ENCODE results near the gene ZSCAN20. TPM values are rescaled to one million over a fixed set of nuclear protein-coding genes. Genes with fewer than 3 reads are reported as not detected.

The ZSCAN20 gene
- total and polyA plus RNA-seq, 5 donors from 2014 or later = 0.17 to 0.94 (median 0.35) TPM; not detected in 2

GRCh38 chr1:33446590-33446989 is 25.9 kb upstream of the ZSCAN20 start:
- peaks cover 0 to 3% (median 0%) of the 10 kb centered on the region in 7 donors for H3K9me3 Mint-ChIP-seq
- no peak overlapping the region for H3K4me3 Mint-ChIP-seq
- no peak overlapping the region for H3K27ac Mint-ChIP-seq
- Histone ChIP-seq H3K4me1 (ENCODE audit: control insufficient read depth, insufficient read depth, low read length, poor library complexity, severe bottlenecking) (no peaks in the 10 kb centered on the region), H3K36me3 (ENCODE audit: control insufficient read depth, insufficient read depth, low read length) (no peaks in the 10 kb centered on the region), H3K27me3 (ENCODE audit: control insufficient read depth, insufficient read depth, low read length) (peaks cover 26% of the 10 kb centered on the region), H3K27ac (ENCODE audit: insufficient read depth, low read length, poor library complexity, severe bottlenecking) (no peak overlapping the region), H3K9me3 (ENCODE audit: control insufficient read depth in 2 of 2, low read length in 2 of 2) (no peaks in the 10 kb centered on the region), H3K4me3 (ENCODE audit: low read depth, low read length) (no peak overlapping the region)
- H3K36me3 Mint-ChIP-seq = peaks cover 4% of the 10 kb centered on the region
- DNase-seq (peak in 1 of 3 donors; percentile 28), ATAC-seq (ENCODE audit: low read depth in 2 of 2) (no peak)
- H3K4me1 Mint-ChIP-seq = peaks cover 0 to 4% (median 0%) of the 10 kb centered on the region in 4 donors
- peaks cover 43% of the 10 kb centered on the region for H3K27me3 Mint-ChIP-seq

GRCh38 chr1:33454646-33455282 is 17.7 kb upstream of the ZSCAN20 start:
- Mint-ChIP-seq H3K36me3 (no peaks in the 10 kb centered on the region), H3K27ac (peak overlapping the region in 1 of 3 donors; percentile 32), H3K9me3 (peaks cover 0 to 3% (median 0%) of the 10 kb centered on the region in 7 donors), H3K27me3 (peaks cover 24% of the 10 kb centered on the region), H3K4me1 (peaks cover 0 to 5% (median 2%) of the 10 kb centered on the region in 4 donors), H3K4me3 (no peak overlapping the region)
- Histone ChIP-seq H3K27me3 (ENCODE audit: control insufficient read depth, insufficient read depth, low read length) (peaks cover 4% of the 10 kb centered on the region), H3K4me1 (ENCODE audit: control insufficient read depth, insufficient read depth, low read length, poor library complexity, severe bottlenecking) (no peaks in the 10 kb centered on the region), H3K9me3 (ENCODE audit: control insufficient read depth in 2 of 2, low read length in 2 of 2) (no peaks in the 10 kb centered on the region), H3K4me3 (ENCODE audit: low read depth, low read length) (no peak overlapping the region), H3K36me3 (ENCODE audit: control insufficient read depth, insufficient read depth, low read length) (no peaks in the 10 kb centered on the region), H3K27ac (ENCODE audit: insufficient read depth, low read length, poor library complexity, severe bottlenecking) (no peak overlapping the region)
- no peak for ATAC-seq (ENCODE audit: low read depth in 2 of 2)
- DNase-seq = no peak

- DNase-seq = peak in 2 of 3 donors; percentile 11 to 64
- peaks cover 0 to 5% (median 2%) of the 10 kb centered on the region in 4 donors for H3K4me1 Mint-ChIP-seq
Measured at GRCh38 chr1:33455539-33456501, 16.6 kb upstream of the ZSCAN20 start.

GRCh38 chr1:33456502-33456886 is 16.0 kb upstream of the ZSCAN20 start:
- Mint-ChIP-seq H3K27ac (no peak overlapping the region), H3K4me1 (peaks cover 0 to 5% (median 2%) of the 10 kb centered on the region in 4 donors), H3K27me3 (peaks cover 14% of the 10 kb centered on the region), H3K36me3 (no peaks in the 10 kb centered on the region), H3K9me3 (peaks cover 0 to 2% (median 0%) of the 10 kb centered on the region in 7 donors), H3K4me3 (no peak overlapping the region)
- DNase-seq (no peak), ATAC-seq (ENCODE audit: low read depth in 2 of 2) (no peak)
- no peaks in the 10 kb centered on the region for H3K4me1 ChIP-seq (ENCODE audit: control insufficient read depth, insufficient read depth, low read length, poor library complexity, severe bottlenecking)
- H3K27me3 ChIP-seq (ENCODE audit: control insufficient read depth, insufficient read depth, low read length) = no peaks in the 10 kb centered on the region
- no peaks in the 10 kb centered on the region for H3K9me3 ChIP-seq (ENCODE audit: control insufficient read depth in 2 of 2, low read length in 2 of 2)
- H3K27ac ChIP-seq (ENCODE audit: insufficient read depth, low read length, poor library complexity, severe bottlenecking) = no peak overlapping the region
- no peak overlapping the region for H3K4me3 ChIP-seq (ENCODE audit: low read depth, low read length)
- no peaks in the 10 kb centered on the region for H3K36me3 ChIP-seq (ENCODE audit: control insufficient read depth, insufficient read depth, low read length)

More at GRCh38 chr1:33455539-33456501, 16.6 kb upstream of the ZSCAN20 start:
- Mint-ChIP-seq H3K4me3 (no peak overlapping the region), H3K36me3 (no peaks in the 10 kb centered on the region), H3K27ac (peak overlapping the region in 1 of 3 donors; percentile 1), H3K27me3 (peaks cover 20% of the 10 kb centered on the region), H3K9me3 (peaks cover 0 to 2% (median 0%) of the 10 kb centered on the region in 7 donors)
- Histone ChIP-seq H3K4me1 (ENCODE audit: control insufficient read depth, insufficient read depth, low read length, poor library complexity, severe bottlenecking) (no peaks in the 10 kb centered on the region), H3K36me3 (ENCODE audit: control insufficient read depth, insufficient read depth, low read length) (no peaks in the 10 kb centered on the region), H3K27me3 (ENCODE audit: control insufficient read depth, insufficient read depth, low read length) (peaks cover 4% of the 10 kb centered on the region), H3K27ac (ENCODE audit: insufficient read depth, low read length, poor library complexity, severe bottlenecking) (no peak overlapping the region), H3K4me3 (ENCODE audit: low read depth, low read length) (no peak overlapping the region), H3K9me3 (ENCODE audit: control insufficient read depth in 2 of 2, low read length in 2 of 2) (no peaks in the 10 kb centered on the region)
- peak; percentile 45 to 71 for ATAC-seq (ENCODE audit: low read depth in 2 of 2)

- Mint-ChIP-seq H3K27me3 (peaks cover 14% of the 10 kb centered on the region), H3K9me3 (peaks cover 0 to 2% (median 0%) of the 10 kb centered on the region in 7 donors), H3K4me1 (peaks cover 0 to 5% (median 2%) of the 10 kb centered on the region in 4 donors), H3K36me3 (no peaks in the 10 kb centered on the region), H3K27ac (no peak overlapping the region), H3K4me3 (no peak overlapping the region)
- DNase-seq (no peak), ATAC-seq (ENCODE audit: low read depth in 2 of 2) (no peak)
- Histone ChIP-seq H3K4me3 (ENCODE audit: low read depth, low read length) (no peak overlapping the region), H3K9me3 (ENCODE audit: control insufficient read depth in 2 of 2, low read length in 2 of 2) (no peaks in the 10 kb centered on the region), H3K4me1 (ENCODE audit: control insufficient read depth, insufficient read depth, low read length, poor library complexity, severe bottlenecking) (no peaks in the 10 kb centered on the region), H3K36me3 (ENCODE audit: control insufficient read depth, insufficient read depth, low read length) (no peaks in the 10 kb centered on the region), H3K27ac (ENCODE audit: insufficient read depth, low read length, poor library complexity, severe bottlenecking) (no peak overlapping the region), H3K27me3 (ENCODE audit: control insufficient read depth, insufficient read depth, low read length) (no peaks in the 10 kb centered on the region)
Measured at GRCh38 chr1:33459691-33460090, 12.8 kb upstream of the ZSCAN20 start.

- H3K4me1 ChIP-seq (ENCODE audit: control insufficient read depth, insufficient read depth, low read length, poor library complexity, severe bottlenecking) = no peaks in the 10 kb centered on the region
Measured at GRCh38 chr1:33460144-33460543, 12.3 kb upstream of the ZSCAN20 start.

GRCh38 chr1:33460947-33461629 is 11.4 kb upstream of the ZSCAN20 start:
- Mint-ChIP-seq H3K9me3 (no peaks in the 10 kb centered on the region), H3K27ac (no peak overlapping the region), H3K27me3 (peaks cover 17% of the 10 kb centered on the region), H3K36me3 (no peaks in the 10 kb centered on the region), H3K4me1 (no peaks in the 10 kb centered on the region), H3K4me3 (no peak overlapping the region)
- DNase-seq (no peak), ATAC-seq (ENCODE audit: low read depth in 2 of 2) (no peak)
- Histone ChIP-seq H3K27ac (ENCODE audit: insufficient read depth, low read length, poor library complexity, severe bottlenecking) (no peak overlapping the region), H3K4me3 (ENCODE audit: low read depth, low read length) (no peak overlapping the region), H3K4me1 (ENCODE audit: control insufficient read depth, insufficient read depth, low read length, poor library complexity, severe bottlenecking) (no peaks in the 10 kb centered on the region), H3K27me3 (ENCODE audit: control insufficient read depth, insufficient read depth, low read length) (no peaks in the 10 kb centered on the region), H3K9me3 (ENCODE audit: control insufficient read depth in 2 of 2, low read length in 2 of 2) (no peaks in the 10 kb centered on the region), H3K36me3 (ENCODE audit: control insufficient read depth, insufficient read depth, low read length) (no peaks in the 10 kb centered on the region)

More at GRCh38 chr1:33460144-33460543, 12.3 kb upstream of the ZSCAN20 start:
- peaks cover 0 to 2% (median 0%) of the 10 kb centered on the region in 7 donors for H3K9me3 Mint-ChIP-seq
- H3K4me3 ChIP-seq (ENCODE audit: low read depth, low read length) = no peak overlapping the region
- H3K36me3 Mint-ChIP-seq = no peaks in the 10 kb centered on the region
- no peaks in the 10 kb centered on the region for H3K36me3 ChIP-seq (ENCODE audit: control insufficient read depth, insufficient read depth, low read length)
- H3K27ac Mint-ChIP-seq = no peak overlapping the region
- no peaks in the 10 kb centered on the region for H3K9me3 ChIP-seq (ENCODE audit: control insufficient read depth in 2 of 2, low read length in 2 of 2)
- H3K27me3 Mint-ChIP-seq = peaks cover 18% of the 10 kb centered on the region
- peaks cover 0 to 5% (median 2%) of the 10 kb centered on the region in 4 donors for H3K4me1 Mint-ChIP-seq
- no peak overlapping the region for H3K4me3 Mint-ChIP-seq
- no peaks in the 10 kb centered on the region for H3K27me3 ChIP-seq (ENCODE audit: control insufficient read depth, insufficient read depth, low read length)
- H3K27ac ChIP-seq (ENCODE audit: insufficient read depth, low read length, poor library complexity, severe bottlenecking) = no peak overlapping the region
- DNase-seq (no peak), ATAC-seq (ENCODE audit: low read depth in 2 of 2) (no peak)
